RWPE1 (cell line): Measurements from ENCODE around the gene CALY.
A peak's percentile ranks its signal among the peaks of the same experiment; 100 is the strongest.

Experiments
- CTCF ChIA-PET: fragments of 350-600 bp; sonication (Branson Sonifier 250); formaldehyde crosslinking; extraction: SDS; loops from one replicate; lab custom pipeline; 2021; lab: Yijun Ruan, JAX
- POLR2A ChIA-PET: fragments of 400-600 bp; formaldehyde crosslinking; extraction: SDS; loops from one replicate; lab custom pipeline; 2020; ENCODE audit warnings: antibody characterized with exemption; ENCODE audit not compliant: low non-redundant PET; lab: Yijun Ruan, JAX
- DNase-seq: peaks from one replicate; pipeline ENCODE4 v3.0.0; 2012; ENCODE audit warnings: low spot score
- H3K27ac ChIP-seq: fragments of 450-650 bp; 2 replicates; pipeline ENCODE4 v1.5.1; 2017
- TF ChIP-seq, protein P1 (sequence below): fragments of 450-650 bp; conservative IDR thresholded peaks from 2 replicates; pipeline ENCODE4 v1.5.1; 2017; ENCODE audit warnings: low read depth, mild to moderate bottlenecking

The CALY gene, protein sequence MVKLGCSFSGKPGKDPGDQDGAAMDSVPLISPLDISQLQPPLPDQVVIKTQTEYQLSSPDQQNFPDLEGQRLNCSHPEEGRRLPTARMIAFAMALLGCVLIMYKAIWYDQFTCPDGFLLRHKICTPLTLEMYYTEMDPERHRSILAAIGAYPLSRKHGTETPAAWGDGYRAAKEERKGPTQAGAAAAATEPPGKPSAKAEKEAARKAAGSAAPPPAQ

DNA sequence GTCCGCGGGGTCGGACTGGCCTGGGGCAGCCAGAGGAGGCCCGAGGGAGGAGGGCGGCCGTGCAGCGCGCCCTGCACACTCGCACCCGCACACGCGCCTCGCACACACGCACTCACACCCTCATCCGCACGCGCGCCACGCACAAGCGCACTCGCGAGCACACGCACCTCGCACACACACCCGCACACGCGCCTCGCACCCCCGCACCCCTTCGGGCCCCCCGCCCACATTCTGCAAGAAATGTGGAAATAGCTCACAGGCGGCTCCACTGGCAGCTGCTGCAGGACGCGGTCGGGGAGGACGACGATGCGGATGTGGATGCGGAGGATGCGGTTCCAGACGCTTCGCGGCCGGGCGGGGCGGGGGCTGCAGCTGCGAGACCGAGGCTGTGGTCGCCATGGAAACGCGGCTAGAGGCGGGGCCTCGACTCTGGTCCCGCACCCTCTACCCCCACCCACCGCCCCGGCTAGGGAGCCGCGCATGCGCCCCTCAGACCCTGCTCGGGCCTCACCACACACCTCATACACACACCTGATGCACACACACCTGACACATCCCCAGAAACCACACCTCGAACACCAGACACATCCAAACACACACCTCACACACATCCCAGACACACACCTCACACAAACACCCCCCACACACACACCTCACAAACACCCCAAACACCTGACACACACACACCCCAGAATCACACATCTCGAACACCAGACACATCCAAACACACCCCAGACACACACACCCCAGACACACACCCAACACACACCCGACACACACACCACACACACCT lies at the start of gene CALY:
CALY (minus strand) TSS at position 320 of the 793 bp plus-strand sequence. CDS start 7,907 bp downstream, outside the sequence.
- ChIA-PET POLR2A (interaction anchor here (0.5 kb wide), 1 partner anchor 12 kb away, joined by 3 read pairs; no protein-coding TSS in a partner anchor), CTCF (interaction anchor here (1.0 kb wide), 1 partner anchor 18 kb away, joined by 3 read pairs; no protein-coding TSS in a partner anchor)

DNA sequence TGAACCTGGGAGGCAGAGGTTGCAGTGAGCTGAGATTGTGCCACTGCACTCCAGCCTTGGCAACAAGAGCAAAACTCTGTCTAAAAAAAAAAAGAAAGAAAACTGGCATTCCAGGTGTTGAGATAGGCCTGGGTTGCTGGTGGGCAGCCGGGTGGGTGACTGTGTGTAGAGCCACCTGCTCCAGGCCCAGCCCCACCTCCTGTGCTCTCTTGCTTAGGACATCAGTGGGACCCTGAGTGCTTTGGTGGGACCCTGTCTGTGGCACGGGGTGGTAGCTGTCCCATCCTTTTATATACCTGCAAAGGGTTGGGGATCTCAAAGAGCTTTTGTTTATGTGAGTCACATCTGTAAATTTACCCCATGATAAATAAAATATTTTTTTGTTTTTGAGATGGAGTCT lies 48.5 kb upstream of the CALY start:
- TF ChIP-seq, protein P1, sequence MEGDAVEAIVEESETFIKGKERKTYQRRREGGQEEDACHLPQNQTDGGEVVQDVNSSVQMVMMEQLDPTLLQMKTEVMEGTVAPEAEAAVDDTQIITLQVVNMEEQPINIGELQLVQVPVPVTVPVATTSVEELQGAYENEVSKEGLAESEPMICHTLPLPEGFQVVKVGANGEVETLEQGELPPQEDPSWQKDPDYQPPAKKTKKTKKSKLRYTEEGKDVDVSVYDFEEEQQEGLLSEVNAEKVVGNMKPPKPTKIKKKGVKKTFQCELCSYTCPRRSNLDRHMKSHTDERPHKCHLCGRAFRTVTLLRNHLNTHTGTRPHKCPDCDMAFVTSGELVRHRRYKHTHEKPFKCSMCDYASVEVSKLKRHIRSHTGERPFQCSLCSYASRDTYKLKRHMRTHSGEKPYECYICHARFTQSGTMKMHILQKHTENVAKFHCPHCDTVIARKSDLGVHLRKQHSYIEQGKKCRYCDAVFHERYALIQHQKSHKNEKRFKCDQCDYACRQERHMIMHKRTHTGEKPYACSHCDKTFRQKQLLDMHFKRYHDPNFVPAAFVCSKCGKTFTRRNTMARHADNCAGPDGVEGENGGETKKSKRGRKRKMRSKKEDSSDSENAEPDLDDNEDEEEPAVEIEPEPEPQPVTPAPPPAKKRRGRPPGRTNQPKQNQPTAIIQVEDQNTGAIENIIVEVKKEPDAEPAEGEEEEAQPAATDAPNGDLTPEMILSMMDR = no peak
- H3K27ac ChIP-seq = no peak overlapping the region
- DNase-seq = no peak
- CTCF ChIA-PET = no interaction called here
- POLR2A ChIA-PET = no interaction called here

More for the DNA sequence above, at the start of gene CALY:
- TF ChIP-seq, protein P1 = no peak
- H3K27ac ChIP-seq = no peak within 1 kb of the TSS
- peak; percentile 75 for DNase-seq

DNA sequence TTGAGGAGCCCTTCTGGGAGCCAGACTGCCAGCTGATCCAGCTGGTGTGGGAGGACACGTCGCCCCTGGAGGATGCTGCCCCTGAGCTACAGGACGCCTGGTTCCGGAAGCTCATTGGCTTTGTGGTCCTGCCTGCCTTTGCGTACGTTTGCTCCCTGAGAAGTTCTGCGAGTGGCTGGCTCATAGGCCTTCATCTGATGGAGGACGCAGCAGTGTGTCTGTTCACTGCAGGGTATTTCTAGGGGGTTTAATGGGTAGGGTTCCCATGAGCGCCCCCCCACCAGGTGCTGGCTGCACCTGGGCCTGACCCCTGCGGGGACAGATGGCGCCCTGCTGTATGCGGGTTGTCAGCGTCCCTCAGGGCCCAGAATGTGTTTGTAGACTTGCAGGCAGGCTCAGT lies 47.4 kb upstream of the CALY start:
- H3K27ac ChIP-seq = no peak overlapping the region
- no peak for DNase-seq
- TF ChIP-seq, protein P1 = no peak
- ChIA-PET CTCF (no interaction called here), POLR2A (no interaction called here)

DNA sequence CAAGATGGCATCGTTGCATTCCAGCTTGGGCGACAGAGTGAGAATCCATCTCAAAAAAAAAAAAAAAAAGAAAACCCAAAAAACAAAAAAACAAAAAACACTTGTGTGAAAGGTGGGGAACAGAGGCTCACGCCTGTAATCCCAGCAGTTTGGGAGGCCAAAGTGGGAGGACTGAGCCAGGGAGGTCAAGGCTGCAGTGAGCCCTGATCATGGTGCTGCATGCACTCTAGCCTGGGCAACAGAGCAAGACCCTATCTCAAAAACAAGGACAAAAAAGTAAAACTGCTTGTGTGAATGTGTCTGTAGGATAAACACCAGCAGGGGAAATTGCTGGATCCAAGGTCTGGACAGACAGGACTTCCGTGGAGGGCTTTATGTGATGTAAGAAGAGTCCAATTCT lies 46.9 kb upstream of the CALY start:
- H3K27ac ChIP-seq = no peak overlapping the region
- ChIA-PET CTCF (no interaction called here), POLR2A (no interaction called here)
- TF ChIP-seq, protein P1 = no peak
- no peak for DNase-seq

DNA sequence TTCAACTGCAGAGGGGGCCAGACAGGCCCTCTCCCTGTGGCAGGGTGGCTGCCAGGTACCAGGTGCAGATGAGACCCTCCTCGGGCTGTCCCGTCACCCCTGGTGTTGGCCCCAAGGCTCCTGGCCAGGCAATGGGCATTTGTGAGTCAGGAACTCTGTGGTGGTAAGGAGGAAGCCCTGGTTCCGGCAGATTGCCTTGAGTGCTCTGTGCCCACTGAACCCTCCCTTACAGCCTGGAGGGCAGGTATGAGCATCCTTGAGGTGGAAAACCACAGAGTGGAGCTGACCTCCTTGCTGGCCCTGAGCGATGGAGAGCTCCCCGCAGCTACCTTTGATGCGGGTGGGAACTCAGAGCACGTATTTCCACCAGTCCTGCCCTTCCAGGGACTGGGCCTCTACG lies 44.3 kb upstream of the CALY start:
- peak overlapping the region; percentile 6; the same call in 1 of the 2 replicates for H3K27ac ChIP-seq
- CTCF ChIA-PET = no interaction called here
- no peak for DNase-seq
- POLR2A ChIA-PET = interaction anchor here (0.6 kb wide), 1 partner anchor 11 kb away, joined by 3 read pairs; no protein-coding TSS in a partner anchor
- TF ChIP-seq, protein P1 = no peak

DNA sequence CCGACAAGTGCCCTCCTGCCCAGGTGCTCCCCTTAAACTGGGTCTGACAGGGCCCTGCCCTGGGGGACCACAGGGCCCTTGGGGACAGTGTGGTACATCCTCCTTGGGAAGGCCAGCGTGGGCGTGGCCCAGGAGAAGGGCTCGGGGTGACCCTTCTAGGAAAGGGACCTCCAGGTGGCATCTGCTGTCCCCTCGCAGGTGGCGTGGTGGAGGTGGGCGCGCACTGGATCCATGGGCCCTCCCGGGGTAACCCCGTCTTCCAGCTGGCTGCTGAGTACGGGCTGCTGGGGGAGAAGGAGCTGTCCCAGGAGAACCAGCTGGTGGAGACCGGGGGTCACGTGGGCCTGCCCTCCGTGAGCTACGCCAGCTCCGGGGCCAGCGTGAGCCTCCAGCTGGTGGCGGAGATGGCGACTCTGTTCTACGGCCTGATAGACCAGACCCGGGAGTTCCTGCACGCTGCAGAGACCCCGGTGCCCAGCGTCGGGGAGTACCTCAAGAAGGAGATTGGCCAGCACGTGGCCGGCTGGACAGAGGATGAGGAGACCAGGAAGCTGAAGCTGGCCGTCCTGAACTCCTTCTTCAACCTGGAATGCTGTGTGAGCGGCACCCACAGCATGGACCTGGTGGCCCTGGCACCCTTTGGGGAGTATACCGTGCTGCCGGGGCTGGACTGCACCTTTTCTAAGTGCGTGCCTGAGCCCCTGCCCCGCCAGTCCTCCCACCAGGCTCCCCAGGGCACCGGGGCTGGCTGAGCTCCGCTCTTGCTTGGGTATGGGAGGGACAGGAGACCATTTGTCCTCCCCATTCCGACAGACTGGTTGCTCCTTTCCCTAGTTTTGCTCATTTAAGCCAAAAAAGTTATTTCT lies 43.3 kb upstream of the CALY start:
- no peak for DNase-seq
- CTCF ChIA-PET = no interaction called here
- POLR2A ChIA-PET = no interaction called here
- H3K27ac ChIP-seq = peak overlapping the region; percentile 79
- TF ChIP-seq, protein P1 = no peak
